ENCODE data around the gene TCF23.
"Not testable (repeated sequence)": the region's sequence is repeated elsewhere in the genome, so short reads cannot be mapped to it uniquely, and the experiment has no call there.

DNA sequence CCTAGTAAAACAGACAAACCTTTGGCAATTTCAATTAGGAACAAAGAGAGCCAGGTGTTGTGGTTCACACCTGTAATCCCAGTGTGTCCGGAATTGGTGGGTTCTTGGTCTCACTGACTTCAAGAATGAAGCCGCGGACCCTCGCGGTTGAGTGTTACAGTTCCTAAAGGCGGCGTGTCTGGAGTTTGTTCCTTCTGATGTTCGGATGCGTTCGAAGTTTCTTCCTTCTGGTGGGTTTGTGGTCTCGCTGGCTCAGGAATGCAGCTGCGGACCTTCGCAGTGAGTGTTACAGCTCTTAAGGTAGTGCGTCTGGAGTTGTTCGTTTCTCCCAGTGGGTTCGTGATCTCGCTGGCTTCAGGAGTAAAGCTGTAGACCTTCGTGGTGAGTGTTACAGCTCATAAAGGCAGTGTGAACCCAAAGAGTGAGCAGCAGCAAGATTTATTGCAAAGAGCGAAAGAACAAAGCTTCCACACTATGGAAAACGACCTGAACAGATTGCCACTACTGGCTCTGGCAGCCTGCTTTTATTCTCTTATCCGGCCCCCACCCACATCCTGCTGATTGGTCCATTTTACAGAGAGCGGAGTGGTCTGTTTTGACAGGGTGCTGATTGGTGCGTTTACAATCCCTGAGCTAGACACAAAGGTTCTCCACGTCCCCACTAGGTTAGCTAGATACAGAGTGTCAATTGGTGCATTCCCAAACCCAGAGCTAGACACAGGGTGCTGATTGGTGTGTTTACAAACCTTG lies 38.0 kb upstream of the TCF23 start:
- TF ChIP-seq CTCF (IDR thresholded peaks at IDR 0.05); POLR2AphosphoS5 (IDR thresholded peaks at IDR 0.05; ENCODE audit: low read depth, low read length): not testable (repeated sequence)
